GM12864 (cell line): ENCODE measurements around the gene CCM2.
"Not testable (repeated sequence)": the region's sequence is repeated elsewhere in the genome, so short reads cannot be mapped to it uniquely, and the experiment has no call there.

Experiments
- DNase-seq: peaks from one replicate; pipeline ENCODE4 v3.0.0-alpha.2; 2011; ENCODE audit warnings: low read depth
- H3K4me3 ChIP-seq: 2 replicates; pipeline ENCODE4 v1.5.1; 2011; ENCODE audit warnings: mild to moderate bottlenecking, low read depth, low read length, control low read depth
- CTCF ChIP-seq: IDR thresholded peaks from 2 replicates; pipeline ENCODE4 v1.5.1; 2011; ENCODE audit warnings: low read depth, mild to moderate bottlenecking, moderate library complexity, low read length, control low read depth, inconsistent platforms; ENCODE audit errors: missing control alignments

Gene CCM2

GRCh38 chr7:45112648-45113047, 112.6 kb downstream of the CCM2 start:
- no peak for TF ChIP-seq CTCF
- H3K4me3 ChIP-seq, result peak overlapping the region; percentile 79; the same call in 1 of the 2 replicates
- no peak for DNase-seq

- DNase-seq, H3K4me3 ChIP-seq: not testable (repeated sequence)
These were observed 114.3 kb downstream of the CCM2 start for GRCh38 chr7:45114257-45114656.

GRCh38 chr7:45114926-45115325, 114.9 kb downstream of the CCM2 start:
- TF ChIP-seq CTCF, result no peak
- H3K4me3 ChIP-seq, result no peak overlapping the region
- no peak for DNase-seq

DNA sequence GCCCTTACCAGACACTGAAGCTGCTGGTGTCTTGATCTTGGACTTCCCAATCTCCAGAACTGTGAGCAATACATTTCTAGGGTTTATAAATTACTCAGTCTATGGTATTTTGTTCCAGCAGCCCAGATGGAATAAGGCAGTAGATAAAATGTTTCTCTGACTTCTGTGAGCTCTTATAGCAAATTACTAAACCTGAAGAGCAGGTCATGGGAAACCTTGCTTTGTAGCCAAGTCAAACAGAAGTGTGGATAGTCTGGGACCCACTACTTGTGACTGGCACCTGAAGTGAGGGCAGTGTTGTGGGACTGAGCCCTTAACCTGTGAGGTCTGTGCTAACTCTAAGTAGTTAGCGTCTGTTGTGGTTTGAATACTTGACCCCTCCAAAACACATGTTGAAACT, 116.0 kb downstream of the CCM2 start:
- no peak for DNase-seq
- no peak for TF ChIP-seq CTCF
- H3K4me3 ChIP-seq, result no peak overlapping the region

DNA sequence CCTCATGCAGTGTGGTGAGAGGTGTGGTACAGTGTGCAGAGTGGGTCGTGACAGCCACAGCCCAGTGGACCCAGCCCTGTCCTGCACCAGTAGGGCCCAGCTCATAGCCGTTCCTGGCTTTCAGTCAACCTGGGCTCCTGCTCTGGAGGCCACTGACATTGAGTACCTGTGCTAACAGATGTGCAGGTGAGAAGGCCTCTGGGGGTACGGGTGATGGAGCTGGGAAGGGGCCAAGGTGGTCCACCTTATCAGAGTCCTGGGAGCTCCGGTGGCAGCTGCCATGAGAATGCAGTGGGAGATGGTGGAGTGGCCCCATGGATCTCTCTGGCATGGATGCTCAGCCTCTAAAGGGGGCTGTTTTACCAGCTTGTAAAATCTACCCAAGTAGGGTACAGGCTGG, 117.6 kb downstream of the CCM2 start:
- no peak for TF ChIP-seq CTCF
- no peak overlapping the region for H3K4me3 ChIP-seq
- DNase-seq, result no peak

- no peak for TF ChIP-seq CTCF
- no peak for DNase-seq
- no peak overlapping the region for H3K4me3 ChIP-seq
These were observed 118.3 kb downstream of the CCM2 start for GRCh38 chr7:45118292-45118691.

DNA sequence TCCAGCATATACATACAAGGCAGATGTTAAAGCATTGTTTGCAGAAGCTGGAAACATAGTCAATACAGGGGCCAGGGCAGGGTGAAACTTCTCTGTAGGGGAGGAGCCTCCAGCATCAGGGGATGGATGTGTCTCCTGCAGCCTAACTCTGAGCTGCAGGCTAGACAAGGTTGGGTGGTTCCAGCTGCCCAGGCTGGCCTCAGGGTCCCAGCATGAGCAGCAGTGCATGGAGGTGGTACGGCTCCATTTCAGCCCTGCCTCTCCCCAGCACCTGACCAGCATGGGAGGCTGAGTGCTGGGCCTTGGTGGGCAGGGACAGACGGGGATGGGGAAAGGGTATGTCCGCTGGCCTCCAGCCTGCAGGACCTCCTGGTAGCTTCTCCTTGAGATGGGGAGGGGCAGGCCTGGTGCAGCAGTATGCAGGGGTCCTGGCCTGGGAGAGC, 118.9 kb downstream of the CCM2 start:
- DNase-seq, result no peak
- no peak for TF ChIP-seq CTCF
- H3K4me3 ChIP-seq, result no peak overlapping the region

GRCh38 chr7:45119550-45119949, 119.5 kb downstream of the CCM2 start:
- no peak for TF ChIP-seq CTCF
- no peak overlapping the region for H3K4me3 ChIP-seq
- no peak for DNase-seq
